ENCODE results near the gene POLD2.

Gene POLD2

DNA sequence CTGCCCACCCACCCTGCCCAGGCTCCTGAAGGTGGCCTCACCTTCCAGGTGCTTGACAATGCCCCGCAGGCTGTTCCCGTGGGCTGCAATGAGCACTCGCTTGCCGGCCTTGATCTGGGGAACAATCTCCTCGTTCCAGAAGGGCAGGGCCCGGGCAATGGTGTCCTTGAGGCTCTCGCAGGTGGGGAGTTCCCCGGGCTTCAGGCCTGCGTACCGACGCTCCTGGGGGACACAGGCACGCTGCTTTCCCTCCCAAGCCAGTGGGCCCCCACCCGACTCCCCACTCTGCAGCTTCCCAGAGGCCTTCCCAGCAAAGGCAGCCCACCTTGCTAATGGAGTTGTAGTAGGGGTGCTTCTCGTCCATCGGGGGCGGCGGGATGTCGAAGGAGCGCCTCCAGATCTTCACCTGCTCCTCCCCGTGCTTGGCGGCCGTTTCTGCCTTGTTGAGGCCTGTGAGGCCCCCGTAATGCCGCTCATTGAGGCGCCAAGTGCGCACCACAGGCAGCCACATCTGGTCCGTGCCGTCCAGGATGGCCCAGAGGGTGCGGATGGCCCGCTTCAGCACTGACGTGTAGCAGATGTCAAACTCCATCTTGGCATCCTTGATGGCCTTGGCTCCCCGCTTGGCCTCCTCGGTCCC lies 58.4 kb downstream of the POLD2 start:
- DNase-seq (ENCODE audit: low spot score), result no peak

Data from NAMALWA (cell line).